Osteoblast (primary cell): ENCODE measurements around the gene DLG5. TPM values are rescaled to one million over a fixed set of nuclear protein-coding genes. Genes with fewer than 3 reads are reported as not detected.

ENCODE experiments used
- DNase-seq: peaks from one replicate; pipeline ENCODE4 v3.0.0; 2011; ENCODE audit warnings: low spot score, mixed read lengths; ENCODE audit not compliant: insufficient read length; ENCODE audit errors: missing footprints
- H2AFZ ChIP-seq: 2 replicates; pipeline ENCODE4 v1.6.0; 2011; ENCODE audit warnings: mild to moderate bottlenecking, low read length
- H3K27ac ChIP-seq: 2 replicates; pipeline ENCODE4 v1.5.1; 2011; ENCODE audit warnings: mild to moderate bottlenecking, low read depth, low read length, moderate library complexity
- H3K27me3 ChIP-seq: 2 replicates; pipeline ENCODE4 v1.6.0; 2012; ENCODE audit warnings: mild to moderate bottlenecking, control low read depth, inconsistent platforms, low read length, moderate library complexity; ENCODE audit not compliant: insufficient read depth
- H3K36me3 ChIP-seq: 2 replicates; pipeline ENCODE4 v1.5.1; 2011; ENCODE audit warnings: mild to moderate bottlenecking, low read length, control low read depth, moderate library complexity; ENCODE audit not compliant: insufficient read depth
- H3K4me1 ChIP-seq: 2 replicates; pipeline ENCODE4 v1.5.1; 2011; ENCODE audit warnings: mild to moderate bottlenecking, low read length, control low read depth, moderate library complexity; ENCODE audit not compliant: insufficient read depth
- H3K4me2 ChIP-seq: 2 replicates; pipeline ENCODE4 v1.6.0; 2011; ENCODE audit warnings: mild to moderate bottlenecking, low read length; ENCODE audit not compliant: insufficient read depth
- H3K4me3 ChIP-seq: fragments of 200-600 bp; sonication (generic); 3 replicates; pipeline ENCODE4 v1.5.1; 2012; ENCODE audit warnings: mild to moderate bottlenecking, low read length, inconsistent platforms; ENCODE audit not compliant: insufficient read depth
- H3K79me2 ChIP-seq: 2 replicates; pipeline ENCODE4 v1.6.0; 2012; ENCODE audit warnings: mild to moderate bottlenecking, low read length, control low read depth, inconsistent platforms; ENCODE audit not compliant: insufficient read depth
- H3K9me3 ChIP-seq: 2 replicates; pipeline ENCODE4 v1.5.1; 2011; ENCODE audit warnings: low read depth, low read length, control low read depth
- H4K20me1 ChIP-seq: 2 replicates; pipeline ENCODE4 v1.6.0; 2012; ENCODE audit warnings: mild to moderate bottlenecking, low read length, control low read depth; ENCODE audit not compliant: insufficient read depth
- CTCF ChIP-seq: IDR thresholded peaks from 2 replicates; pipeline ENCODE4 v1.5.1; 2011; ENCODE audit warnings: mild to moderate bottlenecking, low read depth, low read length, moderate library complexity; ENCODE audit errors: extremely low read depth
- total RNA-seq: library from RNA; depleted of rRNA; stranded (reverse); fragments of >200 nt; gene quantifications from 2 replicates; pipeline ENCODE4 v1.2.3, GENCODE V29; 2012

The DLG5 gene
- total RNA-seq, 1 donor: 51.4 TPM

- Histone ChIP-seq H2AFZ (no peak overlapping the region), H3K4me2 (no peak overlapping the region), H4K20me1 (peaks cover 17% of the 10 kb centered on the region), H3K79me2 (peaks cover 31% of the 10 kb centered on the region), H3K27ac (no peak overlapping the region), H3K36me3 (peaks cover 24% of the 10 kb centered on the region), H3K27me3 (no peaks in the 10 kb centered on the region), H3K9me3 (no peaks in the 10 kb centered on the region), H3K4me1 (no peaks in the 10 kb centered on the region), H3K4me3 (no peak overlapping the region)
- no peak for TF ChIP-seq CTCF
- DNase-seq: no peak
Measured at GRCh38 chr10:77857272-77857671, 69.3 kb downstream of the DLG5 start.

GRCh38 chr10:77856566-77856965 is 70.0 kb downstream of the DLG5 start:
- Histone ChIP-seq H3K4me1 (no peaks in the 10 kb centered on the region), H3K4me3 (no peak overlapping the region), H3K4me2 (no peak overlapping the region), H3K9me3 (no peaks in the 10 kb centered on the region), H3K36me3 (peaks cover 24% of the 10 kb centered on the region), H3K79me2 (peaks cover 25% of the 10 kb centered on the region), H2AFZ (no peak overlapping the region), H3K27ac (no peak overlapping the region), H3K27me3 (no peaks in the 10 kb centered on the region), H4K20me1 (peaks cover 11% of the 10 kb centered on the region)
- no peak for DNase-seq
- no peak for TF ChIP-seq CTCF

GRCh38 chr10:77855404-77856155 is 71.0 kb downstream of the DLG5 start:
- no peak overlapping the region for H3K4me2 ChIP-seq
- H3K36me3 ChIP-seq: peaks cover 29% of the 10 kb centered on the region
- no peaks in the 10 kb centered on the region for H3K27me3 ChIP-seq
- TF ChIP-seq CTCF: no peak
- peaks cover 7% of the 10 kb centered on the region for H4K20me1 ChIP-seq
- H3K79me2 ChIP-seq: peaks cover 17% of the 10 kb centered on the region
- DNase-seq: no peak
- no peaks in the 10 kb centered on the region for H3K9me3 ChIP-seq
- no peak overlapping the region for H2AFZ ChIP-seq
- no peak overlapping the region for H3K4me3 ChIP-seq
- H3K4me1 ChIP-seq: no peaks in the 10 kb centered on the region
- no peak overlapping the region for H3K27ac ChIP-seq

- no peak for DNase-seq
- Histone ChIP-seq H3K9me3 (no peaks in the 10 kb centered on the region), H4K20me1 (peaks cover 3% of the 10 kb centered on the region), H3K4me2 (no peak overlapping the region), H2AFZ (no peak overlapping the region), H3K4me1 (no peaks in the 10 kb centered on the region), H3K27me3 (no peaks in the 10 kb centered on the region), H3K27ac (no peak overlapping the region), H3K36me3 (peaks cover 29% of the 10 kb centered on the region), H3K4me3 (no peak overlapping the region), H3K79me2 (peaks cover 12% of the 10 kb centered on the region)
- no peak for TF ChIP-seq CTCF
Measured at GRCh38 chr10:77854115-77854514, 72.4 kb downstream of the DLG5 start.
